WTC11 (cell line): ENCODE measurements around the gene MYBPC2.
"Not testable (repeated sequence)": the region's sequence is repeated elsewhere in the genome, so short reads cannot be mapped to it uniquely, and the experiment has no call there.

Source experiments
- ATF6 ChIP-seq: sonication (generic); formaldehyde crosslinking; IDR thresholded peaks from 2 replicates; pipeline ENCODE4 v1.8.1; 2023; ENCODE audit warnings: mild to moderate bottlenecking, missing genetic modification reagents
- CREB1 ChIP-seq: sonication (generic); formaldehyde crosslinking; IDR thresholded peaks from 2 replicates; pipeline ENCODE4 v1.8.0; 2023; ENCODE audit warnings: mild to moderate bottlenecking, missing genetic modification reagents
- CREM ChIP-seq: sonication (generic); formaldehyde crosslinking; IDR thresholded peaks from 2 replicates; pipeline ENCODE4 v1.8.1; 2022; ENCODE audit warnings: mild to moderate bottlenecking, missing genetic modification reagents, moderate library complexity
- CTCF ChIP-seq: fragments of 200-600 bp; IDR thresholded peaks from 2 replicates; pipeline ENCODE4 v1.8.0; 2022; ENCODE audit warnings: antibody characterized with exemption
- ESRRA ChIP-seq: sonication (generic); formaldehyde crosslinking; IDR thresholded peaks from 2 replicates; pipeline ENCODE4 v1.8.1; 2022; ENCODE audit warnings: mild to moderate bottlenecking, missing genetic modification reagents, borderline replicate concordance
- JUN ChIP-seq: sonication (generic); formaldehyde crosslinking; IDR thresholded peaks from 2 replicates; pipeline ENCODE4 v1.8.0; 2023; ENCODE audit warnings: mild to moderate bottlenecking, missing genetic modification reagents
- MAX ChIP-seq: sonication (generic); formaldehyde crosslinking; IDR thresholded peaks from 2 replicates; pipeline ENCODE4 v1.8.0; 2022; ENCODE audit warnings: mild to moderate bottlenecking, missing genetic modification reagents
- NFYB ChIP-seq: sonication (generic); formaldehyde crosslinking; conservative IDR thresholded peaks from 2 replicates; pipeline ENCODE4 v1.8.0; 2022; ENCODE audit warnings: low read depth, missing genetic modification reagents
- NR3C1 ChIP-seq: sonication (generic); formaldehyde crosslinking; conservative IDR thresholded peaks from 2 replicates; pipeline ENCODE4 v1.8.1; 2023; ENCODE audit warnings: low read depth, mild to moderate bottlenecking, missing genetic modification reagents
- SP1 ChIP-seq: sonication (generic); formaldehyde crosslinking; conservative IDR thresholded peaks from 2 replicates; pipeline ENCODE4 v1.8.1; 2022; ENCODE audit warnings: missing genetic modification reagents
- TEAD4 ChIP-seq: sonication (generic); formaldehyde crosslinking; IDR thresholded peaks from 2 replicates; pipeline ENCODE4 v1.8.0; 2022; ENCODE audit warnings: mild to moderate bottlenecking, missing genetic modification reagents
- ZBTB43 ChIP-seq: sonication (generic); formaldehyde crosslinking; IDR thresholded peaks from 2 replicates; pipeline ENCODE4 v1.8.1; 2023; ENCODE audit warnings: mild to moderate bottlenecking, missing genetic modification reagents

- TF ChIP-seq CREB1 (CRISPR knock-in tag); ATF6 (CRISPR knock-in tag); CTCF; NR3C1 (CRISPR knock-in tag); NFYB (CRISPR knock-in tag); ZBTB43 (CRISPR knock-in tag); JUN (CRISPR knock-in tag); TEAD4 (CRISPR knock-in tag); SP1; ESRRA (CRISPR knock-in tag); MAX (CRISPR knock-in tag); CREM (CRISPR knock-in tag): not testable (repeated sequence)
Measured at GRCh38 chr19:50390295-50390694, 42.4 kb upstream of the MYBPC2 start.
